Hepatocyte (in vitro differentiated cells): Measurements from ENCODE around the gene IMMP2L.

Source experiments
- CTCF ChIP-seq: fragments of 200-600 bp; sonication (generic); IDR thresholded peaks from 2 replicates; pipeline ENCODE4 v1.5.1; 2016; ENCODE audit warnings: antibody characterized with exemption, mild to moderate bottlenecking; ENCODE audit not compliant: poor library complexity
- EZH2phosphoT487 ChIP-seq: fragments of 200-600 bp; sonication (generic); IDR thresholded peaks from one replicate; pipeline ENCODE4 v1.6.1; 2018; ENCODE audit warnings: antibody characterized with exemption, mild to moderate bottlenecking, low read depth, moderate library complexity; ENCODE audit not compliant: unreplicated experiment, severe bottlenecking

GRCh38 chr7:111261496-111261895 lies 300.8 kb downstream of the IMMP2L start:
- no peak for TF ChIP-seq CTCF
- no peak for TF ChIP-seq EZH2phosphoT487
